ENCODE data around the gene DCAKD.

DCAKD gene

GRCh38 chr17:45030733-45031132 lies 20.7 kb downstream of the DCAKD start:
- DNase-seq (ENCODE audit: low read depth in 2 of 2) = no peak

- DNase-seq (ENCODE audit: low read depth in 2 of 2) = no peak
Observed at GRCh38 chr17:45029758-45030423, 21.5 kb downstream of the DCAKD start.

GRCh38 chr17:45029096-45029495 lies 22.3 kb downstream of the DCAKD start:
- DNase-seq (ENCODE audit: low read depth in 2 of 2) = no peak

- DNase-seq (ENCODE audit: low read depth in 2 of 2) = no peak
Observed at GRCh38 chr17:45022655-45023339, 28.6 kb downstream of the DCAKD start.

GRCh38 chr17:45022288-45022648 lies 29.2 kb downstream of the DCAKD start:
- no peak for DNase-seq (ENCODE audit: low read depth in 2 of 2)

- DNase-seq (ENCODE audit: low read depth in 2 of 2) = peak; percentile 26 to 38
Observed at GRCh38 chr17:45021607-45022287, 29.7 kb downstream of the DCAKD start.

GRCh38 chr17:45020354-45021138 lies 30.9 kb downstream of the DCAKD start:
- no peak for DNase-seq (ENCODE audit: low read depth in 2 of 2)

- no peak for DNase-seq (ENCODE audit: low read depth in 2 of 2)
Observed at GRCh38 chr17:45018848-45019711, 32.4 kb downstream of the DCAKD start.

GRCh38 chr17:45018514-45018847 lies 33.0 kb downstream of the DCAKD start:
- no peak for DNase-seq (ENCODE audit: low read depth in 2 of 2)

GRCh38 chr17:45016823-45017222 lies 34.6 kb downstream of the DCAKD start:
- no peak for DNase-seq (ENCODE audit: low read depth in 2 of 2)

GRCh38 chr17:45016237-45016636 lies 35.2 kb downstream of the DCAKD start:
- no peak for DNase-seq (ENCODE audit: low read depth in 2 of 2)

- no peak for DNase-seq (ENCODE audit: low read depth in 2 of 2)
Observed at GRCh38 chr17:45013021-45013997, 38.1 kb downstream of the DCAKD start.

GRCh38 chr17:45011767-45012166 lies 39.7 kb downstream of the DCAKD start:
- DNase-seq (ENCODE audit: low read depth in 2 of 2) = no peak

GRCh38 chr17:45009676-45010467 lies 41.6 kb downstream of the DCAKD start:
- no peak for DNase-seq (ENCODE audit: low read depth in 2 of 2)

GRCh38 chr17:45008216-45008615 lies 43.2 kb downstream of the DCAKD start:
- DNase-seq (ENCODE audit: low read depth in 2 of 2) = no peak

- DNase-seq (ENCODE audit: low read depth in 2 of 2) = no peak
Observed at GRCh38 chr17:45006927-45007461, 44.4 kb downstream of the DCAKD start.

- DNase-seq (ENCODE audit: low read depth in 2 of 2) = no peak
Observed at GRCh38 chr17:45005700-45006099, 45.7 kb downstream of the DCAKD start.

- no peak for DNase-seq (ENCODE audit: low read depth in 2 of 2)
Observed at GRCh38 chr17:45004388-45004787, 47.0 kb downstream of the DCAKD start.

- DNase-seq (ENCODE audit: low read depth in 2 of 2) = no peak
Observed at GRCh38 chr17:45003877-45004276, 47.6 kb downstream of the DCAKD start.
